H1 (cell line): ENCODE results near the gene SLC22A3. TPM values are rescaled to one million over a fixed set of nuclear protein-coding genes. Genes with fewer than 3 reads are reported as not detected.
A peak's percentile ranks its signal among the peaks of the same experiment; 100 is the strongest.

Source experiments
- CTCF ChIA-PET: fragments of 300-600 bp; sonication (Branson Sonifier 250); formaldehyde crosslinking; loops from one replicate; lab custom pipeline; 2021; ENCODE audit not compliant: partially characterized antibody; lab: Charles Lee
- POLR2A ChIA-PET: fragments of 300-600 bp; sonication (Branson Sonifier 250); formaldehyde crosslinking; loops from one replicate; lab custom pipeline; 2021; ENCODE audit warnings: inconsistent platforms; ENCODE audit not compliant: partially characterized antibody; lab: Charles Lee
- DNase-seq, 2 experiments: peaks; one replicate each; pipeline versions ENCODE4 v3.0.0 to v3.0.0-alpha.2; 2010 to 2022; ENCODE audit warnings: low spot score in 2 of 2, low read depth in 1 of 2, mixed read lengths in 1 of 2
- FAIRE-seq: peaks from 2 replicates; lab custom pipeline; 2011; peaks lifted over from hg19 to GRCh38; lab: Jason Lieb, UNC
- H2AFZ ChIP-seq: 2 replicates; pipeline ENCODE4 v1.8.1; 2012; ENCODE audit warnings: low read length, inconsistent platforms
- H2AK5ac ChIP-seq: 2 replicates; pipeline ENCODE4 v1.6.1; 2013; ENCODE audit warnings: low read depth, low read length
- H2BK120ac ChIP-seq: replicated peaks from 2 replicates; pipeline ENCODE3; 2013; ENCODE audit warnings: low read depth, low read length, inconsistent platforms
- H2BK12ac ChIP-seq: 2 replicates; pipeline ENCODE4 v1.6.1; 2013; ENCODE audit warnings: low read depth, low read length
- H2BK15ac ChIP-seq: 2 replicates; pipeline ENCODE4 v1.6.1; 2013; ENCODE audit warnings: low read length
- H2BK20ac ChIP-seq: 2 replicates; pipeline ENCODE4 v1.6.1; 2013; ENCODE audit warnings: low read length
- H2BK5ac ChIP-seq: 2 replicates; pipeline ENCODE4 v1.6.1; 2013; ENCODE audit warnings: low read depth, low read length
- H3K14ac ChIP-seq: 2 replicates; pipeline ENCODE4 v1.6.1; 2013; ENCODE audit warnings: inconsistent platforms; ENCODE audit not compliant: insufficient read length
- H3K18ac ChIP-seq: 2 replicates; pipeline ENCODE4 v1.6.1; 2013; ENCODE audit warnings: low read length; ENCODE audit errors: extremely low read depth
- H3K23ac ChIP-seq: 2 replicates; pipeline ENCODE4 v1.6.1; 2013; ENCODE audit warnings: inconsistent platforms; ENCODE audit not compliant: insufficient read length
- H3K23me2 ChIP-seq: 2 replicates; pipeline ENCODE4 v1.6.1; 2013; ENCODE audit warnings: low read depth, low read length
- H3K27ac ChIP-seq: 2 replicates; pipeline ENCODE4 v1.6.1; 2011; ENCODE audit warnings: low read depth, low read length, inconsistent platforms
- H3K27me3 ChIP-seq, 4 experiments: replicated peaks in 1 of 4; 1 replicate in 1 of 4; 2 replicates in 3 of 4; pipeline versions ENCODE4 v1.6.1 to v1.8.1; 2011 to 2013; ENCODE audit warnings: low read length in 3 of 4, mild to moderate bottlenecking in 3 of 4, inconsistent platforms in 2 of 4, mixed read lengths in 2 of 4, moderate library complexity in 1 of 4; ENCODE audit not compliant: control insufficient read depth in 3 of 4, insufficient read depth in 3 of 4; ENCODE audit errors: extremely low read depth in 1 of 4
- H3K36me3 ChIP-seq, 4 experiments: 2 replicates each; pipeline versions ENCODE4 v1.6.1 to v1.8.1; 2011 to 2013; ENCODE audit warnings: mild to moderate bottlenecking in 4 of 4, low read length in 3 of 4, moderate library complexity in 2 of 4, control low read depth in 1 of 4, inconsistent platforms in 1 of 4; ENCODE audit not compliant: insufficient read depth in 4 of 4, control insufficient read depth in 2 of 4
- H3K4ac ChIP-seq: replicated peaks from 2 replicates; pipeline ENCODE3; 2013; ENCODE audit warnings: low read length, low read depth, mixed read lengths, inconsistent platforms; ENCODE audit not compliant: insufficient read length
- H3K4me1 ChIP-seq, 4 experiments: replicated peaks in 1 of 4; 1 replicate in 1 of 4; 2 replicates in 3 of 4; pipeline versions ENCODE4 v1.6.1 to v1.8.1; 2011 to 2013; ENCODE audit warnings: low read length in 3 of 4, inconsistent platforms in 2 of 4, mixed read lengths in 1 of 4; ENCODE audit not compliant: insufficient read depth in 4 of 4, control insufficient read depth in 3 of 4
- H3K4me2 ChIP-seq, 2 experiments: 2 replicates each; pipeline versions ENCODE4 v1.6.1 to v1.8.1; 2011 to 2013; ENCODE audit warnings: low read depth in 2 of 2, low read length in 2 of 2, control low read depth in 1 of 2, inconsistent platforms in 1 of 2, mild to moderate bottlenecking in 1 of 2; ENCODE audit not compliant: insufficient read depth in 1 of 2
- H3K4me3 ChIP-seq, 4 experiments: fragments of 200-600, 300-600 bp in 1 of 4; sonication (generic), shearing (Covaris generic), sonication (Bioruptor Twin) in 1 of 4; 2 replicates each; pipeline versions ENCODE4 v1.5.1 to v1.8.1; 2011 to 2016; ENCODE audit warnings: low read length in 4 of 4, low read depth in 3 of 4, control low read depth in 2 of 4, inconsistent platforms in 2 of 4, mild to moderate bottlenecking in 2 of 4, mixed read lengths in 1 of 4, moderate library complexity in 1 of 4; ENCODE audit not compliant: insufficient read depth in 2 of 4; ENCODE audit errors: extremely low read depth in 1 of 4
- H3K56ac ChIP-seq: replicated peaks from 2 replicates; pipeline ENCODE3; 2013; ENCODE audit warnings: low read depth, mild to moderate bottlenecking, mixed read lengths, low read length, inconsistent platforms; ENCODE audit not compliant: insufficient read length
- H3K79me1 ChIP-seq: 2 replicates; pipeline ENCODE4 v1.6.1; 2013; ENCODE audit warnings: low read depth, low read length, control low read depth
- H3K79me2 ChIP-seq, 2 experiments: 2 replicates each; pipeline versions ENCODE4 v1.6.1 to v1.8.1; 2012 to 2013; ENCODE audit warnings: low read length in 2 of 2, mild to moderate bottlenecking in 2 of 2, inconsistent platforms in 1 of 2; ENCODE audit not compliant: insufficient read depth in 2 of 2, control insufficient read depth in 1 of 2
- H3K9ac ChIP-seq, 4 experiments: replicated peaks in 1 of 4; 1 replicate in 1 of 4; 2 replicates in 3 of 4; pipeline versions ENCODE4 v1.6.1 to v1.8.1; 2011 to 2013; ENCODE audit warnings: low read depth in 3 of 4, low read length in 3 of 4, control low read depth in 2 of 4, mild to moderate bottlenecking in 2 of 4, moderate library complexity in 2 of 4, inconsistent platforms in 1 of 4; ENCODE audit errors: extremely low read depth in 1 of 4
- H3K9me3 ChIP-seq, 2 experiments: 2 replicates each; pipeline versions ENCODE4 v1.6.1 to v1.8.1; 2012 to 2013; ENCODE audit warnings: mild to moderate bottlenecking in 2 of 2, moderate library complexity in 2 of 2, control low read depth in 1 of 2, inconsistent platforms in 1 of 2, low read depth in 1 of 2, low read length in 1 of 2, mixed read lengths in 1 of 2; ENCODE audit not compliant: insufficient read depth in 2 of 2
- H4K20me1 ChIP-seq, 2 experiments: replicated peaks in 1 of 2; 2 replicates each; pipeline versions ENCODE3 to v1.8.1; 2011 to 2013; ENCODE audit warnings: inconsistent platforms in 2 of 2, low read length in 2 of 2, mild to moderate bottlenecking in 1 of 2; ENCODE audit not compliant: insufficient read depth in 2 of 2, control insufficient read depth in 1 of 2
- H4K5ac ChIP-seq: 2 replicates; pipeline ENCODE4 v1.6.1; 2013; ENCODE audit warnings: low read length, low read depth, mixed read lengths, inconsistent platforms; ENCODE audit not compliant: insufficient read length
- H4K8ac ChIP-seq: 2 replicates; pipeline ENCODE4 v1.8.0; 2013; ENCODE audit warnings: mild to moderate bottlenecking, moderate library complexity, low read length, inconsistent platforms; ENCODE audit not compliant: insufficient read depth; ENCODE audit errors: extremely low read depth
- H4K91ac ChIP-seq: replicated peaks from 2 replicates; pipeline ENCODE3; 2013; ENCODE audit warnings: low read length, mixed read lengths, inconsistent platforms; ENCODE audit not compliant: insufficient read length
- CBX5 ChIP-seq: fragments of 300-800, 300-1000 bp; sonication (generic); IDR thresholded peaks from 2 replicates; pipeline ENCODE4 v1.7.1; 2016; ENCODE audit warnings: antibody characterized with exemption, low read length, low read depth
- GABPA ChIP-seq: IDR thresholded peaks from 2 replicates; pipeline ENCODE4 v1.6.1; 2011; ENCODE audit warnings: mild to moderate bottlenecking, low read length, moderate library complexity, borderline replicate concordance; ENCODE audit not compliant: insufficient read depth
- HDAC2 ChIP-seq, 2 experiments: fragments of 300-600 bp in 1 of 2; sonication (generic) in 1 of 2; IDR thresholded peaks; 2 replicates each; pipeline ENCODE4 v1.6.1; 2011 to 2012; ENCODE audit warnings: low read depth in 2 of 2, low read length in 2 of 2, mild to moderate bottlenecking in 2 of 2, moderate library complexity in 2 of 2, borderline replicate concordance in 1 of 2, inconsistent platforms in 1 of 2
- JUND ChIP-seq: IDR thresholded peaks from 2 replicates; pipeline ENCODE4 v1.6.1; 2011; ENCODE audit warnings: mild to moderate bottlenecking, improper control_type of control experiment, low read length
- NANOG ChIP-seq: IDR thresholded peaks from 2 replicates; pipeline ENCODE4 v1.6.1; 2011; ENCODE audit warnings: low read length, low read depth, mild to moderate bottlenecking, inconsistent platforms; ENCODE audit not compliant: insufficient read depth, poor library complexity, severe bottlenecking
- PHF8 ChIP-seq: fragments of 200-600 bp; sonication (generic); conservative IDR thresholded peaks from 2 replicates; pipeline ENCODE4 v1.7.1; 2012; ENCODE audit warnings: low read depth, mild to moderate bottlenecking, inconsistent platforms, low read length, moderate library complexity
- RNF2 ChIP-seq: fragments of 200-900, 300-1000 bp; sonication (generic); IDR thresholded peaks from 2 replicates; pipeline ENCODE4 v1.7.1; 2016; ENCODE audit warnings: borderline replicate concordance, low read depth, mild to moderate bottlenecking, antibody characterized with exemption, low read length; ENCODE audit not compliant: poor library complexity, severe bottlenecking; ENCODE audit errors: missing control alignments
- WGBS, 2 experiments: shearing (Covaris generic) in 1 of 2; methylation state at CpG; one replicate each; pipeline versions ENCODE4 v1.1.6 to v1.1.7; 2013 to 2015; ENCODE audit warnings: low lambda C conversion rate in 2 of 2, mixed read lengths in 2 of 2, inconsistent platforms in 1 of 2, low coverage in 1 of 2, missing lambda C conversion rate in 1 of 2; ENCODE audit not compliant: insufficient replicate concordance in 2 of 2, insufficient coverage in 1 of 2, insufficient read length in 1 of 2; ENCODE audit errors: extremely low coverage in 1 of 2, missing lambda C conversion rate in 1 of 2; 5-methylcytosine and 5-hydroxymethylcytosine counted together
- polyA plus RNA-seq, 7 experiments: library from polyadenylated mRNA; depleted of rRNA in 3 of 7; stranded (reverse) in 5 of 7; unstranded in 2 of 7; fragments of >200 nt in 5 of 7; fragments of 200-250 nt in 2 of 7; gene quantifications; 1 replicate in 5 of 7; 2 replicates in 1 of 7; 4 replicates in 1 of 7; pipeline versions ENCODE4 v1.2.1 to v1.2.3, GENCODE V29; 2011 to 2013; ENCODE audit warnings: missing spikeins in 2 of 7, mixed read lengths in 2 of 7
- total RNA-seq: library from RNA; stranded (reverse); fragmentation: NEBNext Ultra II Directional; extraction: Animal tissue kit (Norgen Biotek cat#: 25700); gene quantifications from 2 replicates; pipeline ENCODE4 v1.2.1, GENCODE V29; 2021

Gene SLC22A3
- total and polyA plus RNA-seq, 2 of the 8 experiments (the other 6 are each of a cell fraction or from before 2014, with no cell fraction given) = 1.0 to 2.9 TPM

DNA sequence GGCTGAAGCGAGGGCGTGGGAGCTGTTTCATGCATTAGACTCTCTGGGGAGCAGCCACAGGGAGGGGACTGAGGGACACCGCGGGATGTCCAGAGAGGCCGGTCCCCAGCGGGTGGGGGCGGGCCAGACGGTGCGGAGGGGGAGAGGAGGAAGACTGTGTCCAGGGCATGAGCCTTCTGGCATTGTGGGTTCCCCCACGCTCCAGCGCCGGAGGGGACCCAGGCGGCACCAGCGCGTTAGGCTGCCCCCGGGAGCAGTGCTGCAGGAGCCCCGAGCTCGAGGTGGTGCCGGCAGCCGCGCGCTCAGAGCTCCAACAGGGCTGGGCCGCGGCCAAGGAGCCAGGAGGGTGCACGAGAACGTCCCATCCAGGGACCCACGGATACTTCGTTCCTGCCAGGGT lies 14.4 kb downstream of the SLC22A3 start:
- DNase-seq = no peak
- Histone ChIP-seq H3K27me3 (no peaks in the 10 kb centered on the region), H3K23ac (no peak overlapping the region), H2BK20ac (no peak overlapping the region), H2BK120ac (no peak overlapping the region), H3K14ac (no peak overlapping the region), H2BK15ac (no peak overlapping the region), H2AFZ (no peak overlapping the region), H2BK12ac (no peak overlapping the region), H4K20me1 (no peaks in the 10 kb centered on the region), H3K79me2 (no peaks in the 10 kb centered on the region), H4K91ac (no peak overlapping the region), H4K8ac (peak overlapping the region; percentile 28; the same call in 1 of the 2 replicates), H3K4ac (no peak overlapping the region), H2AK5ac (no peak overlapping the region), H4K5ac (no peak overlapping the region), H3K4me1 (peaks cover 0 to 4% (median 0%) of the 10 kb centered on the region in 4 experiments; a peak in 2 of 7 replicates), H3K23me2 (no peaks in the 10 kb centered on the region), H3K9me3 (no peaks in the 10 kb centered on the region), H3K4me3 (no peak overlapping the region), H2BK5ac (no peak overlapping the region), H3K36me3 (no peaks in the 10 kb centered on the region), H3K56ac (no peak overlapping the region), H3K4me2 (no peak overlapping the region), H3K18ac (no peak overlapping the region), H3K27ac (no peak overlapping the region), H3K79me1 (no peaks in the 10 kb centered on the region; the same call in 1 of the 2 replicates), H3K9ac (no peak overlapping the region)
- CTCF ChIA-PET = interaction anchor here (0.7 to 1.3 kb wide), 6 partner anchors 8 to 274 kb away, joined by 3 to 7 read pairs (median 4); no protein-coding TSS in a partner anchor
- POLR2A ChIA-PET = no interaction called here
- no peak for TF ChIP-seq PHF8
- TF ChIP-seq JUND = no peak
- no peak for TF ChIP-seq GABPA
- TF ChIP-seq CBX5 = no peak
- no peak for TF ChIP-seq HDAC2 (IDR thresholded peaks at IDR 0.05; ENCODE audit: borderline replicate concordance in 1 of 2, low read depth in 2 of 2, low read length in 2 of 2)
- TF ChIP-seq RNF2 = no peak
- TF ChIP-seq NANOG = no peak
- WGBS, 2 experiments = 86% methylated on average over 13 of the region's 28 CpGs; no CpG with 5 or more reads in 1 of the 2 experiments
- no peak for FAIRE-seq
